Hematopoietic multipotent progenitor cell treated with erythropoietin and hydrocortisone succinate and interleukin-3 and kit ligand, for 17 days (in vitro differentiated cells): Measurements from ENCODE around the gene EIF5.

ENCODE experiments used
- DNase-seq: peaks from one replicate; pipeline ENCODE4 v3.0.0-alpha.2; 2015; ENCODE audit warnings: low spot score

EIF5 gene

GRCh38 chr14:103372017-103372416 is 38.0 kb downstream of the EIF5 start:
- no peak for DNase-seq

GRCh38 chr14:103372552-103373304 is 38.7 kb downstream of the EIF5 start:
- peak; percentile 41 for DNase-seq

- no peak for DNase-seq
These were observed 40.1 kb downstream of the EIF5 start for GRCh38 chr14:103374121-103374520.

GRCh38 chr14:103377522-103378037 is 43.5 kb downstream of the EIF5 start:
- no peak for DNase-seq

GRCh38 chr14:103378038-103378854 is 44.2 kb downstream of the EIF5 start:
- DNase-seq = peak; percentile 94

- DNase-seq = no peak
These were observed 46.8 kb downstream of the EIF5 start for GRCh38 chr14:103380719-103381377.

GRCh38 chr14:103382376-103382775 is 48.3 kb downstream of the EIF5 start:
- DNase-seq = peak; percentile 78

GRCh38 chr14:103384450-103385151 is 50.6 kb downstream of the EIF5 start:
- DNase-seq = no peak

GRCh38 chr14:103385152-103385928 is 51.3 kb downstream of the EIF5 start, which contains the start of gene MARK3:
Gene MARK3 (plus strand): TSS chr14:103385415. CDS start chr14:103386030, 615 bp downstream.
- DNase-seq = peak; percentile 98

GRCh38 chr14:103385929-103386712 is 52.1 kb downstream of the EIF5 start:
- DNase-seq = peak; percentile 62

GRCh38 chr14:103386713-103387329 is 52.8 kb downstream of the EIF5 start:
- peak; percentile 56 for DNase-seq

- DNase-seq = no peak
These were observed 54.6 kb downstream of the EIF5 start for GRCh38 chr14:103388664-103389063.

- DNase-seq = no peak
These were observed 56.6 kb downstream of the EIF5 start for GRCh38 chr14:103390605-103391004.

- DNase-seq = peak; percentile 84
These were observed 57.0 kb downstream of the EIF5 start for GRCh38 chr14:103391048-103391447.

- DNase-seq = no peak
These were observed 58.1 kb downstream of the EIF5 start for GRCh38 chr14:103392106-103392505.

GRCh38 chr14:103392572-103392971 is 58.5 kb downstream of the EIF5 start:
- no peak for DNase-seq

GRCh38 chr14:103393070-103393469 is 59.0 kb downstream of the EIF5 start:
- DNase-seq = peak; percentile 47

- peak; percentile 70 for DNase-seq
These were observed 59.9 kb downstream of the EIF5 start for GRCh38 chr14:103393676-103394626.
